ENCODE data around the gene INSYN2A. TPM values are rescaled to one million over a fixed set of nuclear protein-coding genes. Genes with fewer than 3 reads are reported as not detected.

INSYN2A gene
- polyA plus RNA-seq, 1 donor from 2014 or later = 4.2 TPM

DNA sequence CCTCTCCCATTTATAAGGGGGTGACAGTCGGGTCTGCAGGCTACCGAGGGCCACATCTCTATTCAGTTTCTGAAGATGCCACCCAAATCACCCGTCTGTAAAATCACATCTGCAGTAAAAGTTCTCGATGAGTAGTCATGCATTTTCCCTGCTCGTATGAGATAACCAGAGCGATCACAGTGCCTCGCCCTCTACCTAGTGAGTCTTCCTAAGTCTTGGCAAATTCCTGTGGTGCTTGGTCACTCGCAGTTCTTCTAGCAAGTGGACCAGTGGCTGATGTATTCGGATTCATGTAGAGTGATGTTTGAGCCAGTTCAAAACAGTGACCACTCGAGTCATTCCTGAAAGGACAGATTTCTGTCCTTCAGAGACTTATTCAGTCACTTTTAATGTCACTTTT, 44.9 kb downstream of the INSYN2A start:
- Histone ChIP-seq H3K4me3 (ENCODE audit: low read length) (no peak overlapping the region), H3K79me2 (replicated peaks; ENCODE audit: insufficient read depth, low read length) (no peaks in the 10 kb centered on the region), H3K27ac (ENCODE audit: low read length) (no peak overlapping the region), H4K20me1 (ENCODE audit: insufficient read depth) (no peaks in the 10 kb centered on the region), H3K4me2 (ENCODE audit: low read length) (no peak overlapping the region), H3K9ac (ENCODE audit: low read length) (no peak overlapping the region), H3K27me3 (ENCODE audit: insufficient read depth, low read depth, low read length) (no peaks in the 10 kb centered on the region), H2AFZ (ENCODE audit: low read depth, low read length) (no peak overlapping the region), H3K36me3 (ENCODE audit: insufficient read depth, low read length) (no peaks in the 10 kb centered on the region), H3F3A (ENCODE audit: insufficient read depth, low read length, poor library complexity, severe bottlenecking) (no peaks in the 10 kb centered on the region), H3K9me2 (ENCODE audit: insufficient read depth, low read length) (no peaks in the 10 kb centered on the region), H3K9me3 (ENCODE audit: low read length) (no peaks in the 10 kb centered on the region)
- no peak for TF ChIP-seq TAF1 (IDR thresholded peaks at IDR 0.05; ENCODE audit: low read depth)
- TF ChIP-seq EZH2 (IDR thresholded peaks at IDR 0.05; ENCODE audit: borderline replicate concordance, insufficient read depth, low read length, poor library complexity, severe bottlenecking) = no peak
- TF ChIP-seq EP300 (conservative IDR thresholded peaks at IDR 0.05; ENCODE audit: poor library complexity, severe bottlenecking) = no peak
- TF ChIP-seq, protein P1, sequence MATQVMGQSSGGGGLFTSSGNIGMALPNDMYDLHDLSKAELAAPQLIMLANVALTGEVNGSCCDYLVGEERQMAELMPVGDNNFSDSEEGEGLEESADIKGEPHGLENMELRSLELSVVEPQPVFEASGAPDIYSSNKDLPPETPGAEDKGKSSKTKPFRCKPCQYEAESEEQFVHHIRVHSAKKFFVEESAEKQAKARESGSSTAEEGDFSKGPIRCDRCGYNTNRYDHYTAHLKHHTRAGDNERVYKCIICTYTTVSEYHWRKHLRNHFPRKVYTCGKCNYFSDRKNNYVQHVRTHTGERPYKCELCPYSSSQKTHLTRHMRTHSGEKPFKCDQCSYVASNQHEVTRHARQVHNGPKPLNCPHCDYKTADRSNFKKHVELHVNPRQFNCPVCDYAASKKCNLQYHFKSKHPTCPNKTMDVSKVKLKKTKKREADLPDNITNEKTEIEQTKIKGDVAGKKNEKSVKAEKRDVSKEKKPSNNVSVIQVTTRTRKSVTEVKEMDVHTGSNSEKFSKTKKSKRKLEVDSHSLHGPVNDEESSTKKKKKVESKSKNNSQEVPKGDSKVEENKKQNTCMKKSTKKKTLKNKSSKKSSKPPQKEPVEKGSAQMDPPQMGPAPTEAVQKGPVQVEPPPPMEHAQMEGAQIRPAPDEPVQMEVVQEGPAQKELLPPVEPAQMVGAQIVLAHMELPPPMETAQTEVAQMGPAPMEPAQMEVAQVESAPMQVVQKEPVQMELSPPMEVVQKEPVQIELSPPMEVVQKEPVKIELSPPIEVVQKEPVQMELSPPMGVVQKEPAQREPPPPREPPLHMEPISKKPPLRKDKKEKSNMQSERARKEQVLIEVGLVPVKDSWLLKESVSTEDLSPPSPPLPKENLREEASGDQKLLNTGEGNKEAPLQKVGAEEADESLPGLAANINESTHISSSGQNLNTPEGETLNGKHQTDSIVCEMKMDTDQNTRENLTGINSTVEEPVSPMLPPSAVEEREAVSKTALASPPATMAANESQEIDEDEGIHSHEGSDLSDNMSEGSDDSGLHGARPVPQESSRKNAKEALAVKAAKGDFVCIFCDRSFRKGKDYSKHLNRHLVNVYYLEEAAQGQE (IDR thresholded peaks at IDR 0.05; ENCODE audit: borderline replicate concordance) = no peak

DNA sequence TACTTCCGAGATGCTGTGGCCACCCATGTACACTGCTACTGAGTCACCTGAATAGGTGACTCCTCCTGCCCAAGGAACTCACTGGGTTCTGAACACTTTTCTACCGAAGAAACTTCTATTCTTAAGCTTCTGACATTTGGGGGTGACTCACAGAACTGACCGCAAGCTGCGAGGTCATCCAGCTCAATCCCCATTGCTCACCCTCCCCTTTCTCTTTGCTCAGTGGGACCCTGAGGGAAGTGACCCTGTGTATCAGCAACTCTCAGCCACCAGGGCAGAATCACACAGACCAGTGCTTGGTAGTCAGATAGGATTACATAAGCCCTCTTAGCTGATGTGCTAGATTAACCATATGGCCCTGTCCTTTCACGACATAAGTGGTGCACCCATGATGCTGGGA, 46.3 kb downstream of the INSYN2A start:
- no peaks in the 10 kb centered on the region for H3K36me3 ChIP-seq (ENCODE audit: insufficient read depth, low read length)
- H3K9me2 ChIP-seq (ENCODE audit: insufficient read depth, low read length) = no peaks in the 10 kb centered on the region
- H3K79me2 ChIP-seq (replicated peaks; ENCODE audit: insufficient read depth, low read length) = no peaks in the 10 kb centered on the region
- no peaks in the 10 kb centered on the region for H3K27me3 ChIP-seq (ENCODE audit: insufficient read depth, low read depth, low read length)
- H3K9me3 ChIP-seq (ENCODE audit: low read length) = no peaks in the 10 kb centered on the region
- no peaks in the 10 kb centered on the region for H3F3A ChIP-seq (ENCODE audit: insufficient read depth, low read length, poor library complexity, severe bottlenecking)
- no peak overlapping the region for H3K27ac ChIP-seq (ENCODE audit: low read length)
- H4K20me1 ChIP-seq (ENCODE audit: insufficient read depth) = no peaks in the 10 kb centered on the region
- no peak overlapping the region for H3K4me3 ChIP-seq (ENCODE audit: low read length)
- no peak overlapping the region for H2AFZ ChIP-seq (ENCODE audit: low read depth, low read length)
- no peak overlapping the region for H3K9ac ChIP-seq (ENCODE audit: low read length)
- TF ChIP-seq, protein P2, sequence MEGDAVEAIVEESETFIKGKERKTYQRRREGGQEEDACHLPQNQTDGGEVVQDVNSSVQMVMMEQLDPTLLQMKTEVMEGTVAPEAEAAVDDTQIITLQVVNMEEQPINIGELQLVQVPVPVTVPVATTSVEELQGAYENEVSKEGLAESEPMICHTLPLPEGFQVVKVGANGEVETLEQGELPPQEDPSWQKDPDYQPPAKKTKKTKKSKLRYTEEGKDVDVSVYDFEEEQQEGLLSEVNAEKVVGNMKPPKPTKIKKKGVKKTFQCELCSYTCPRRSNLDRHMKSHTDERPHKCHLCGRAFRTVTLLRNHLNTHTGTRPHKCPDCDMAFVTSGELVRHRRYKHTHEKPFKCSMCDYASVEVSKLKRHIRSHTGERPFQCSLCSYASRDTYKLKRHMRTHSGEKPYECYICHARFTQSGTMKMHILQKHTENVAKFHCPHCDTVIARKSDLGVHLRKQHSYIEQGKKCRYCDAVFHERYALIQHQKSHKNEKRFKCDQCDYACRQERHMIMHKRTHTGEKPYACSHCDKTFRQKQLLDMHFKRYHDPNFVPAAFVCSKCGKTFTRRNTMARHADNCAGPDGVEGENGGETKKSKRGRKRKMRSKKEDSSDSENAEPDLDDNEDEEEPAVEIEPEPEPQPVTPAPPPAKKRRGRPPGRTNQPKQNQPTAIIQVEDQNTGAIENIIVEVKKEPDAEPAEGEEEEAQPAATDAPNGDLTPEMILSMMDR (IDR thresholded peaks at IDR 0.05; ENCODE audit: poor library complexity, severe bottlenecking) = no peak
- TF ChIP-seq SMC3 (conservative IDR thresholded peaks at IDR 0.05; ENCODE audit: poor library complexity) (no peak), TAF1 (IDR thresholded peaks at IDR 0.05; ENCODE audit: low read depth) (no peak)
- H3K4me2 ChIP-seq (ENCODE audit: low read length) = no peak overlapping the region

DNA sequence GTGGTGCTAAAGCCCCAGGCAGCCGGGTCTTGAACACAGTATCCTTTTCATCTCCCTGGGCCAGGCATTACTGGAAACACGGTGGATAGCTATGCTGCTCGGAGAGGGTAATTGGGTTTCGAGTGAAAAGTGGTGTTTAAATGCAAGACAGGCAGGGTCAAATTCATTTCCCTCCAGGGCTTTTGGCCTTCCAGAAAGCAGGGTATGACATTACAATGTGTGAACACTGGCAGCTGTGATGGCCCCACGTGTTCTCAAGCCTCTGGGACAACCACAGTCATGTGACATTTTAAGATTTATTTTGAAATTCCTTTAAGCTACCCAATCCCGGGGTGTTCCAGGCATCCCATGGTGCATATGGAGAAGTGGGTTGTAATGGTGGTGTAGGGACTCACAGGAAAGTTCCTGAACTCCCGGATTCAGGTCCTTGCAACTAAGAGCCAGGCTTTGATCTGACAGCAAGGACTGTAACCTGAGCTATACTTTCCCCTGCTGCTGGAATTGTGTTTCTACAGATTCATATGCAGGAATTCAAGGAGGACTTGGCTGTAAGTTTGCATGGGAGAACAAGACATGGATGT, 46.8 kb downstream of the INSYN2A start:
- Histone ChIP-seq H4K20me1 (ENCODE audit: insufficient read depth) (no peaks in the 10 kb centered on the region), H3K9me2 (ENCODE audit: insufficient read depth, low read length) (no peaks in the 10 kb centered on the region), H3K9ac (ENCODE audit: low read length) (no peak overlapping the region), H3K36me3 (ENCODE audit: insufficient read depth, low read length) (no peaks in the 10 kb centered on the region), H3F3A (ENCODE audit: insufficient read depth, low read length, poor library complexity, severe bottlenecking) (no peaks in the 10 kb centered on the region), H3K9me3 (ENCODE audit: low read length) (no peaks in the 10 kb centered on the region), H3K27ac (ENCODE audit: low read length) (no peak overlapping the region), H2AFZ (ENCODE audit: low read depth, low read length) (no peak overlapping the region), H3K79me2 (replicated peaks; ENCODE audit: insufficient read depth, low read length) (no peaks in the 10 kb centered on the region), H3K27me3 (ENCODE audit: insufficient read depth, low read depth, low read length) (no peaks in the 10 kb centered on the region), H3K4me2 (ENCODE audit: low read length) (no peak overlapping the region), H3K4me3 (ENCODE audit: low read length) (no peak overlapping the region)
- TF ChIP-seq POLR2AphosphoS5 (IDR thresholded peaks at IDR 0.05) (no peak), RAD21 (conservative IDR thresholded peaks at IDR 0.05) (no peak), MXI1 (conservative IDR thresholded peaks at IDR 0.05; ENCODE audit: poor library complexity, severe bottlenecking) (no peak), EZH2 (IDR thresholded peaks at IDR 0.05; ENCODE audit: borderline replicate concordance, insufficient read depth, low read length, poor library complexity, severe bottlenecking) (no peak), SMC3 (conservative IDR thresholded peaks at IDR 0.05; ENCODE audit: poor library complexity) (no peak), EP300 (conservative IDR thresholded peaks at IDR 0.05; ENCODE audit: poor library complexity, severe bottlenecking) (no peak), TAF1 (IDR thresholded peaks at IDR 0.05; ENCODE audit: low read depth) (no peak)
- TF ChIP-seq, protein P1 (IDR thresholded peaks at IDR 0.05; ENCODE audit: borderline replicate concordance) = no peak
- TF ChIP-seq, protein P2 (IDR thresholded peaks at IDR 0.05; ENCODE audit: poor library complexity, severe bottlenecking) = no peak

All from neural cell (in vitro differentiated cells).